GM19035 (cell line): Measurements from ENCODE around the gene CHD5.

Source experiments
- ATAC-seq: cut with Tn5 transposase; IDR thresholded peaks from one replicate; pipeline ENCODE4 v1.9.1; 2021; ENCODE audit not compliant: unreplicated experiment

The CHD5 gene

GRCh38 chr1:6202256-6202655, 22.1 kb upstream of the CHD5 start:
- ATAC-seq, result no peak

GRCh38 chr1:6200188-6200809, 20.2 kb upstream of the CHD5 start:
- no peak for ATAC-seq

GRCh38 chr1:6199298-6200187, 19.4 kb upstream of the CHD5 start, which contains the start of gene RPL22:
Gene RPL22 (minus strand): TSS chr1:6199595. CDS start chr1:6199573, 22 bp downstream.
- ATAC-seq, result peak; percentile 95

GRCh38 chr1:6198646-6199297, 18.7 kb upstream of the CHD5 start:
- ATAC-seq, result peak; percentile 30

GRCh38 chr1:6197746-6198427, 17.8 kb upstream of the CHD5 start:
- ATAC-seq, result no peak

- ATAC-seq, result no peak
Measured at GRCh38 chr1:6191968-6192367, 11.8 kb upstream of the CHD5 start.

GRCh38 chr1:6188466-6188865, 8.3 kb upstream of the CHD5 start:
- ATAC-seq, result no peak

GRCh38 chr1:6185635-6186382, 5.7 kb upstream of the CHD5 start:
- ATAC-seq, result no peak

- no peak for ATAC-seq
Measured at GRCh38 chr1:6185151-6185550, 5.0 kb upstream of the CHD5 start.

- ATAC-seq, result no peak
Measured at GRCh38 chr1:6184083-6184783, 4.1 kb upstream of the CHD5 start.

GRCh38 chr1:6183520-6183989, 3.4 kb upstream of the CHD5 start:
- ATAC-seq, result no peak

- no peak for ATAC-seq
Measured at GRCh38 chr1:6181347-6181770, 1.2 kb upstream of the CHD5 start.

GRCh38 chr1:6180707-6181311, 688 bp upstream of the CHD5 start:
- ATAC-seq, result no peak

- ATAC-seq, result no peak
Measured at GRCh38 chr1:6179564-6180175, 451 bp downstream of the CHD5 start.

- no peak for ATAC-seq
Measured at GRCh38 chr1:6178751-6179563, 1.2 kb downstream of the CHD5 start.

GRCh38 chr1:6177681-6178380, 2.3 kb downstream of the CHD5 start:
- no peak for ATAC-seq

- no peak for ATAC-seq
Measured at GRCh38 chr1:6176779-6177178, 3.3 kb downstream of the CHD5 start.
